ENCODE results near the gene POGZ.

POGZ gene

GRCh38 chr1:151369621-151370048 lies 89.7 kb downstream of the POGZ start:
- no peak for DNase-seq

GRCh38 chr1:151369302-151369610 lies 90.0 kb downstream of the POGZ start:
- no peak for DNase-seq

- no peak for DNase-seq
Observed at GRCh38 chr1:151368393-151369301, 90.6 kb downstream of the POGZ start.

GRCh38 chr1:151367658-151368392 lies 91.5 kb downstream of the POGZ start:
- no peak for DNase-seq

GRCh38 chr1:151364996-151365395 lies 94.3 kb downstream of the POGZ start:
- DNase-seq, result no peak

GRCh38 chr1:151362308-151363155 lies 96.8 kb downstream of the POGZ start:
- DNase-seq, result no peak

DNA sequence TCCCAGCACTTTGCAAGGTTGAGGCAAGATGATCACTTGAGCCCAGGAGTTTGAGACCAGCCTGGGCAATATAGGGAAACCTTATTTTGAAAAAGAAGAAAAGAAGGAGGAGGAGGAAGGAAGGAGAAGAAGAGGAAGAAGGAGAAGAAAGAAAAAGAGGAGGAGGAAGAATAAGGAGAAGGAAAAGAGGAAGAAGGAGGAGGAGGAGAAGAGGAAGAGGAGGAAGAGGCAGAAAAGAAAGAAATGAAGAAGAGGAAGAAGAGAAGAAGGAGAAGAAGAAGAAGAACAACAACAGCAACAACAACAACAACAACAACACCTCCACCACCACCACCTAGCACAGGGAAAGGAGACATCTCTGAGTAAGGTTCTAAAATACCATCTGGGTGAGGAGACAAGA lies 97.4 kb downstream of the POGZ start:
- no peak for DNase-seq

DNA sequence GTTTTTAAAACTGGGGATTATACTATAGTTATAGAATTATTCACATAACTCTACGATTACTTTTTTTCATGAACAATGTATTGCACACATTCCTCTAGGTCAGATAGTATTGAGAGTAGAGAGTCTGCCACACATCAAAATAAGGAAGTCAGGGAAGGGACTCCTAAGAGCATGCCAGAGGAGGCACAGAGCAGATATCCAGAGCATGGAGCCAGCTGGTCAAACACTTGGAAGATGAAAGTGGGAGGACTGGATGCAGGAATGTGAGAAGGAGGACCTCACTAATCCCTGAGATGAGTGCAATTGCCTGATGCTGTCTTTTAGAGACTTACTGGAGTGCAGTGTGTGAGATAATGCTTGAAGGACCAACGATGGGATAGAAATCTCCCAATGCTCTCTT lies 102.6 kb downstream of the POGZ start:
- no peak for DNase-seq

All from CD4-positive, alpha-beta T cell treated with Interleukin-10 for 1 hour (primary cell).